ENCODE results near the gene TMLHE. TPM values are rescaled to one million over a fixed set of nuclear protein-coding genes. Genes with fewer than 3 reads are reported as not detected.
"Not testable (repeated sequence)": the region's sequence is repeated elsewhere in the genome, so short reads cannot be mapped to it uniquely, and the experiment has no call there.

The TMLHE gene
- total and polyA plus RNA-seq, 2 experiments from 2014 or later, result 9.6 to 10.1 TPM

DNA sequence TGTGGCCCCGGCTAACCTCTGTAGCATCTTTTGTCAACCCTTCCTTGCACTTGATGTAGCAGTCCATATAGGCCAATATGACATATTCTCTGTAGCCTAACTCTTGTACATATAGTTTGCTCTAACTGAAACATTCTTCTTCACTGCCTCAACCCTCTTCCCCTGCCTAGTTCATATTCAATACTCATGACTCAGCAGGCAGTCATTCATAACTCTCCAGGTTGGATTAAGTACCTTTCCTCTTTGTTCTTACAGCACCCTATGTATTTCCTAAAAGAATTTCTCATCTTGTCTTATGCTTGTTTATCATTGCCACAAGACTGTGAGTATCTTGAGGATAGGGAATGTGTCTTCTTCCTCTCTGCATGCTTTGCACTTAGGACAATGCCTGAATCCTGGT is 76.9 kb downstream of the TMLHE start (continued):
- TF ChIP-seq, protein P1, sequence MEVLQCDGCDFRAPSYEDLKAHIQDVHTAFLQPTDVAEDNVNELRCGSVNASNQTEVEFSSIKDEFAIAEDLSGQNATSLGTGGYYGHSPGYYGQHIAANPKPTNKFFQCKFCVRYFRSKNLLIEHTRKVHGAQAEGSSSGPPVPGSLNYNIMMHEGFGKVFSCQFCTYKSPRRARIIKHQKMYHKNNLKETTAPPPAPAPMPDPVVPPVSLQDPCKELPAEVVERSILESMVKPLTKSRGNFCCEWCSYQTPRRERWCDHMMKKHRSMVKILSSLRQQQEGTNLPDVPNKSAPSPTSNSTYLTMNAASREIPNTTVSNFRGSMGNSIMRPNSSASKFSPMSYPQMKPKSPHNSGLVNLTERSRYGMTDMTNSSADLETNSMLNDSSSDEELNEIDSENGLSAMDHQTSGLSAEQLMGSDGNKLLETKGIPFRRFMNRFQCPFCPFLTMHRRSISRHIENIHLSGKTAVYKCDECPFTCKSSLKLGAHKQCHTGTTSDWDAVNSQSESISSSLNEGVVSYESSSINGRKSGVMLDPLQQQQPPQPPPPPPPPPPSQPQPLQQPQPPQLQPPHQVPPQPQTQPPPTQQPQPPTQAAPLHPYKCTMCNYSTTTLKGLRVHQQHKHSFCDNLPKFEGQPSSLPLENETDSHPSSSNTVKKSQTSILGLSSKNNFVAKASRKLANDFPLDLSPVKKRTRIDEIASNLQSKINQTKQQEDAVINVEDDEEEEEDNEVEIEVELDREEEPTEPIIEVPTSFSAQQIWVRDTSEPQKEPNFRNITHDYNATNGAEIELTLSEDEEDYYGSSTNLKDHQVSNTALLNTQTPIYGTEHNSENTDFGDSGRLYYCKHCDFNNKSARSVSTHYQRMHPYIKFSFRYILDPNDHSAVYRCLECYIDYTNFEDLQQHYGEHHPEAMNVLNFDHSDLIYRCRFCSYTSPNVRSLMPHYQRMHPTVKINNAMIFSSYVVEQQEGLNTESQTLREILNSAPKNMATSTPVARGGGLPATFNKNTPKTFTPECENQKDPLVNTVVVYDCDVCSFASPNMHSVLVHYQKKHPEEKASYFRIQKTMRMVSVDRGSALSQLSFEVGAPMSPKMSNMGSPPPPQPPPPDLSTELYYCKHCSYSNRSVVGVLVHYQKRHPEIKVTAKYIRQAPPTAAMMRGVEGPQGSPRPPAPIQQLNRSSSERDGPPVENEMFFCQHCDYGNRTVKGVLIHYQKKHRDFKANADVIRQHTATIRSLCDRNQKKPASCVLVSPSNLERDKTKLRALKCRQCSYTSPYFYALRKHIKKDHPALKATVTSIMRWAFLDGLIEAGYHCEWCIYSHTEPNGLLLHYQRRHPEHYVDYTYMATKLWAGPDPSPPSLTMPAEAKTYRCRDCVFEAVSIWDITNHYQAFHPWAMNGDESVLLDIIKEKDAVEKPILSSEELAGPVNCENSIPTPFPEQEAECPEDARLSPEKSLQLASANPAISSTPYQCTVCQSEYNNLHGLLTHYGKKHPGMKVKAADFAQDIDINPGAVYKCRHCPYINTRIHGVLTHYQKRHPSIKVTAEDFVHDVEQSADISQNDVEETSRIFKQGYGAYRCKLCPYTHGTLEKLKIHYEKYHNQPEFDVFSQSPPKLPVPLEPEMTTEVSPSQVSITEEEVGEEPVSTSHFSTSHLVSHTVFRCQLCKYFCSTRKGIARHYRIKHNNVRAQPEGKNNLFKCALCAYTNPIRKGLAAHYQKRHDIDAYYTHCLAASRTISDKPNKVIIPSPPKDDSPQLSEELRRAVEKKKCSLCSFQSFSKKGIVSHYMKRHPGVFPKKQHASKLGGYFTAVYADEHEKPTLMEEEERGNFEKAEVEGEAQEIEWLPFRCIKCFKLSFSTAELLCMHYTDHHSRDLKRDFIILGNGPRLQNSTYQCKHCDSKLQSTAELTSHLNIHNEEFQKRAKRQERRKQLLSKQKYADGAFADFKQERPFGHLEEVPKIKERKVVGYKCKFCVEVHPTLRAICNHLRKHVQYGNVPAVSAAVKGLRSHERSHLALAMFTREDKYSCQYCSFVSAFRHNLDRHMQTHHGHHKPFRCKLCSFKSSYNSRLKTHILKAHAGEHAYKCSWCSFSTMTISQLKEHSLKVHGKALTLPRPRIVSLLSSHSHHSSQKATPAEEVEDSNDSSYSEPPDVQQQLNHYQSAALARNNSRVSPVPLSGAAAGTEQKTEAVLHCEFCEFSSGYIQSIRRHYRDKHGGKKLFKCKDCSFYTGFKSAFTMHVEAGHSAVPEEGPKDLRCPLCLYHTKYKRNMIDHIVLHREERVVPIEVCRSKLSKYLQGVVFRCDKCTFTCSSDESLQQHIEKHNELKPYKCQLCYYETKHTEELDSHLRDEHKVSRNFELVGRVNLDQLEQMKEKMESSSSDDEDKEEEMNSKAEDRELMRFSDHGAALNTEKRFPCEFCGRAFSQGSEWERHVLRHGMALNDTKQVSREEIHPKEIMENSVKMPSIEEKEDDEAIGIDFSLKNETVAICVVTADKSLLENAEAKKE (CRISPR knock-in tag; IDR thresholded peaks at IDR 0.05), result no peak
- no peak for TF ChIP-seq EZH2 (IDR thresholded peaks at IDR 0.05; ENCODE audit: low read depth, unreplicated experiment)
- TF ChIP-seq JUNB (IDR thresholded peaks at IDR 0.05; ENCODE audit: unreplicated experiment), result no peak
- no peak for TF ChIP-seq EZH2phosphoT487 (IDR thresholded peaks at IDR 0.05; ENCODE audit: unreplicated experiment)
- TF ChIP-seq ZNF114 (CRISPR knock-in tag; IDR thresholded peaks at IDR 0.05), result no peak
- no peak for TF ChIP-seq ZNF331 (CRISPR knock-in tag; IDR thresholded peaks at IDR 0.05; ENCODE audit: low read depth)
- TF ChIP-seq NANOG (IDR thresholded peaks at IDR 0.05; ENCODE audit: borderline replicate concordance), result no peak
- no peak for TF ChIP-seq CREB1 (CRISPR knock-in tag; IDR thresholded peaks at IDR 0.05; ENCODE audit: low read depth)
- no peak for TF ChIP-seq STAT1 (IDR thresholded peaks at IDR 0.05; ENCODE audit: unreplicated experiment)
- TF ChIP-seq POLR2AphosphoS5 (IDR thresholded peaks at IDR 0.05; ENCODE audit: low read depth), result no peak

DNA sequence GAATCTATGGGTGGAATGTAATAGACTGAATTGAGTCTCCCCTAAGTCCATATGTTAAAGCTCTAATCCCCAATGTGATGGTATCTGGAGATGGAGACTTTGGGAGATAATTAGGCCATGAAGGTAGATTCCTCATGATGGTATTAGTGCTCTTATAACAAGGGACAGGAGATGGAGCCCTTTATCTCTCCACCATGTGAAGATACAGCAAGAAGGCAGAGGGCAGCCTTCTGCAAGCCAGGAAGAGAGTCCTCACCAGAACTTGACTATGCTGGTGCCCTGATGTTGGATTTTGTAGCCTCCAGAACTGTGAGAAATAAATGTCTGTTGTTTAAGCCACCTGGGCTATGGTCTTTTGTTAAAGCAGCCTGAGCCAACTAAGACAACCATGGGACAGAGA is 78.0 kb downstream of the TMLHE start:
- Mint-ChIP-seq H3K36me3 (ENCODE audit: low read depth) (no peaks in the 10 kb centered on the region; the same call in 2 of the 3 replicates), H3K27me3 (ENCODE audit: insufficient read depth, low read depth, poor library complexity) (no peaks in the 10 kb centered on the region), H3K4me3 (no peak overlapping the region), H3K27ac (no peak overlapping the region), H3K4me1 (no peaks in the 10 kb centered on the region), H3K9me3 (no peaks in the 10 kb centered on the region; the same call in 2 of the 3 replicates)
- Histone ChIP-seq H4K20me1 (replicated peaks; ENCODE audit: insufficient read depth) (no peaks in the 10 kb centered on the region), H3K4me1 (ENCODE audit: insufficient read depth) (no peaks in the 10 kb centered on the region), H3K36me3 (ENCODE audit: insufficient read depth) (no peaks in the 10 kb centered on the region), H3K4me2 (no peak overlapping the region), H3K27ac (ENCODE audit: low read depth) (no peak overlapping the region), H3K4me3 (no peak overlapping the region), H2AFZ (no peak overlapping the region), H3F3A (replicated peaks; ENCODE audit: low read depth) (no peaks in the 10 kb centered on the region), H3K9me2 (ENCODE audit: insufficient read depth) (no peaks in the 10 kb centered on the region), H3K79me2 (replicated peaks; ENCODE audit: insufficient read depth) (no peaks in the 10 kb centered on the region), H3K27me3 (ENCODE audit: insufficient read depth) (no peaks in the 10 kb centered on the region)
- ATAC-seq (no peak; the same call in 2 of the 3 replicates), DNase-seq (ENCODE audit: low spot score) (no peak)
- TF ChIP-seq, protein P2, sequence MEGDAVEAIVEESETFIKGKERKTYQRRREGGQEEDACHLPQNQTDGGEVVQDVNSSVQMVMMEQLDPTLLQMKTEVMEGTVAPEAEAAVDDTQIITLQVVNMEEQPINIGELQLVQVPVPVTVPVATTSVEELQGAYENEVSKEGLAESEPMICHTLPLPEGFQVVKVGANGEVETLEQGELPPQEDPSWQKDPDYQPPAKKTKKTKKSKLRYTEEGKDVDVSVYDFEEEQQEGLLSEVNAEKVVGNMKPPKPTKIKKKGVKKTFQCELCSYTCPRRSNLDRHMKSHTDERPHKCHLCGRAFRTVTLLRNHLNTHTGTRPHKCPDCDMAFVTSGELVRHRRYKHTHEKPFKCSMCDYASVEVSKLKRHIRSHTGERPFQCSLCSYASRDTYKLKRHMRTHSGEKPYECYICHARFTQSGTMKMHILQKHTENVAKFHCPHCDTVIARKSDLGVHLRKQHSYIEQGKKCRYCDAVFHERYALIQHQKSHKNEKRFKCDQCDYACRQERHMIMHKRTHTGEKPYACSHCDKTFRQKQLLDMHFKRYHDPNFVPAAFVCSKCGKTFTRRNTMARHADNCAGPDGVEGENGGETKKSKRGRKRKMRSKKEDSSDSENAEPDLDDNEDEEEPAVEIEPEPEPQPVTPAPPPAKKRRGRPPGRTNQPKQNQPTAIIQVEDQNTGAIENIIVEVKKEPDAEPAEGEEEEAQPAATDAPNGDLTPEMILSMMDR (conservative IDR thresholded peaks at IDR 0.05; ENCODE audit: low read depth in 2 of 2), result peak in 1 of 2 experiments; percentile 44; a peak in 2 of 4 replicates
- TF ChIP-seq STAT1 (IDR thresholded peaks at IDR 0.05; ENCODE audit: unreplicated experiment), result no peak

DNA sequence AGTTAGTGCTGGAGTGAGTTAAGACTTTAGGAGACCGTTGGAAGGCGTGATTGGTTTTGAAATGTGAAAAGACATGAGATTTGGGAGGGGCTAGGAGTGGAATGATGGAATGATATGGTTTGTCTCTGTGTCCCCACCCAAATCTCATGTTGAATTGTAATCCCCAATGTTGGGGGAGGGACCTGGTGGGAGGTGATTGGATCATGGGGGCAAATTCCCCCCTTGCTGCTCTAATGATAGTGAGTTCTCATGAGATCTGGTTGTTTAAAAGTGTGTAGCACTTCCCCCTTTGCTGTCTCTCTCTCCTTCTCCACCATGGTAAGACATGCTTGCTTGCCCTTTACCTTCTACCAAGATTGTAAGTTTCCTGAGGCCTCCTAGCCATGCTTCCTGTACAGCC is 85.7 kb downstream of the TMLHE start:
- H3K36me3 Mint-ChIP-seq (ENCODE audit: low read depth), result peaks cover 46% of the 10 kb centered on the region
- H3K27ac Mint-ChIP-seq; H3K4me1 ChIP-seq (ENCODE audit: insufficient read depth): not testable (repeated sequence)

More for the DNA sequence above, 85.7 kb downstream of the TMLHE start:
- not testable (repeated sequence) for H3K4me2 ChIP-seq; H3K4me3 Mint-ChIP-seq; H4K20me1 ChIP-seq (replicated peaks; ENCODE audit: insufficient read depth); DNase-seq (ENCODE audit: low spot score); H3K4me3 ChIP-seq; H3K4me1 Mint-ChIP-seq; H3K27me3 ChIP-seq (ENCODE audit: insufficient read depth); H3K79me2 ChIP-seq (replicated peaks; ENCODE audit: insufficient read depth); H3K9me2 ChIP-seq (ENCODE audit: insufficient read depth); H3K27me3 Mint-ChIP-seq (ENCODE audit: insufficient read depth, low read depth, poor library complexity); H3K27ac ChIP-seq (ENCODE audit: low read depth); H3F3A ChIP-seq (replicated peaks; ENCODE audit: low read depth); H2AFZ ChIP-seq; ATAC-seq; H3K36me3 ChIP-seq (ENCODE audit: insufficient read depth)
- H3K9me3 Mint-ChIP-seq, result peaks cover 28% of the 10 kb centered on the region

Data from GM23338 (cell line).